ENCODE measurements around the gene CKLF.
A peak's percentile ranks its signal among the peaks of the same experiment; 100 is the strongest.
"Not testable (repeated sequence)": the region's sequence is repeated elsewhere in the genome, so short reads cannot be mapped to it uniquely, and the experiment has no call there.

The CKLF gene

GRCh38 chr16:66572356-66572755 lies 20.0 kb downstream of the CKLF start:
- peak; percentile 66 for DNase-seq

- no peak for DNase-seq
Measured at GRCh38 chr16:66574081-66574480, 21.7 kb downstream of the CKLF start.

GRCh38 chr16:66574531-66574930 lies 22.2 kb downstream of the CKLF start:
- no peak for DNase-seq

- no peak for DNase-seq
Measured at GRCh38 chr16:66575060-66575459, 22.7 kb downstream of the CKLF start.

GRCh38 chr16:66576296-66576695 lies 23.9 kb downstream of the CKLF start:
- DNase-seq: no peak

GRCh38 chr16:66578651-66579531 lies 26.5 kb downstream of the CKLF start, which contains the start of gene CMTM2:
CMTM2 (plus strand) TSS chr16:66579463; CDS start chr16:66579608, 145 bp downstream.
- DNase-seq: no peak

GRCh38 chr16:66580605-66581209 lies 28.3 kb downstream of the CKLF start:
- DNase-seq: no peak

- DNase-seq: no peak
Measured at GRCh38 chr16:66581246-66581952, 29.0 kb downstream of the CKLF start.

GRCh38 chr16:66585481-66586239 lies 33.3 kb downstream of the CKLF start:
- peak; percentile 73 for DNase-seq

GRCh38 chr16:66587881-66588600 lies 35.7 kb downstream of the CKLF start:
- no peak for DNase-seq

- peak; percentile 63 for DNase-seq
Measured at GRCh38 chr16:66588981-66589713, 36.8 kb downstream of the CKLF start.

- DNase-seq: no peak
Measured at GRCh38 chr16:66590322-66590721, 37.9 kb downstream of the CKLF start.

- DNase-seq: no peak
Measured at GRCh38 chr16:66591018-66591417, 38.6 kb downstream of the CKLF start.

GRCh38 chr16:66592241-66592640 lies 39.9 kb downstream of the CKLF start:
- DNase-seq: no peak

- no peak for DNase-seq
Measured at GRCh38 chr16:66592814-66593213, 40.4 kb downstream of the CKLF start.

- DNase-seq: no peak
Measured at GRCh38 chr16:66594739-66595138, 42.4 kb downstream of the CKLF start.

GRCh38 chr16:66596559-66596958 lies 44.2 kb downstream of the CKLF start:
- DNase-seq: not testable (repeated sequence)

- no peak for DNase-seq
Measured at GRCh38 chr16:66596986-66597848, 44.8 kb downstream of the CKLF start.

- DNase-seq: no peak
Measured at GRCh38 chr16:66598111-66598510, 45.7 kb downstream of the CKLF start.

GRCh38 chr16:66599726-66600125 lies 47.4 kb downstream of the CKLF start:
- DNase-seq: no peak

Measured in GF-D8 (cell line).